Neuronal stem cell (in vitro differentiated cells): Measurements from ENCODE around the gene RAPGEF2.

Experiments
- DNase-seq: peaks from one replicate; pipeline ENCODE4 v3.0.0-alpha.2; 2013; ENCODE audit warnings: low spot score
- H2AFZ ChIP-seq: one replicate; pipeline ENCODE4 v1.6.1; 2013; ENCODE audit warnings: mild to moderate bottlenecking, low read length, inconsistent platforms
- H2AK5ac ChIP-seq: 2 replicates; pipeline ENCODE4 v1.6.1; 2013; ENCODE audit warnings: low read depth, mild to moderate bottlenecking, inconsistent platforms, low read length, moderate library complexity, mixed read lengths
- H2BK120ac ChIP-seq: 2 replicates; pipeline ENCODE4 v1.6.1; 2013; ENCODE audit warnings: low read depth, mild to moderate bottlenecking, inconsistent platforms, low read length, moderate library complexity, mixed read lengths
- H2BK12ac ChIP-seq: one replicate; pipeline ENCODE4 v1.6.1; 2013; ENCODE audit warnings: low read length, inconsistent platforms
- H2BK15ac ChIP-seq: 2 replicates; pipeline ENCODE4 v1.6.1; 2013; ENCODE audit warnings: mild to moderate bottlenecking, low read length, inconsistent platforms, mixed read lengths
- H2BK5ac ChIP-seq: one replicate; pipeline ENCODE4 v1.6.1; 2013; ENCODE audit warnings: inconsistent platforms, mild to moderate bottlenecking, low read length, moderate library complexity
- H3K14ac ChIP-seq: one replicate; pipeline ENCODE4 v1.6.1; 2013; ENCODE audit warnings: low read length, inconsistent platforms
- H3K18ac ChIP-seq: 2 replicates; pipeline ENCODE4 v1.6.1; 2013; ENCODE audit warnings: low read length, inconsistent platforms
- H3K23ac ChIP-seq: 2 replicates; pipeline ENCODE4 v1.6.1; 2013; ENCODE audit warnings: low read depth, mild to moderate bottlenecking, mixed read lengths, low read length, inconsistent platforms; ENCODE audit not compliant: poor library complexity
- H3K27ac ChIP-seq: replicated peaks from 3 replicates; pipeline ENCODE4 v1.5.1; 2013; ENCODE audit warnings: low read length, inconsistent platforms
- H3K27me3 ChIP-seq, 3 experiments: 2 replicates each; pipeline ENCODE4 v1.6.1; 2013; ENCODE audit warnings: low read length in 3 of 3, mild to moderate bottlenecking in 2 of 3, inconsistent platforms in 1 of 3, low read depth in 1 of 3, mixed read lengths in 1 of 3, moderate library complexity in 1 of 3; ENCODE audit not compliant: control insufficient read depth in 3 of 3, insufficient read depth in 3 of 3
- H3K36me3 ChIP-seq, 2 donors: replicated peaks in 1 of 2; 2 replicates each; pipeline ENCODE4 v1.6.1; 2013; ENCODE audit warnings: low read length in 2 of 2; ENCODE audit not compliant: control insufficient read depth in 2 of 2, insufficient read depth in 2 of 2
- H3K4ac ChIP-seq: 2 replicates; pipeline ENCODE4 v1.6.1; 2013; ENCODE audit warnings: inconsistent platforms, mild to moderate bottlenecking, low read length, moderate library complexity
- H3K4me1 ChIP-seq, 2 donors: 1 replicate in 1 of 2; 2 replicates in 1 of 2; pipeline ENCODE4 v1.6.1; 2013; ENCODE audit warnings: low read length in 2 of 2, low read depth in 1 of 2; ENCODE audit not compliant: control insufficient read depth in 2 of 2, insufficient read depth in 1 of 2
- H3K4me2 ChIP-seq: one replicate; pipeline ENCODE4 v1.6.1; 2013; ENCODE audit warnings: mild to moderate bottlenecking, low read length, inconsistent platforms; ENCODE audit not compliant: insufficient read depth, poor library complexity, severe bottlenecking
- H3K4me3 ChIP-seq, 2 donors: 2 replicates each; pipeline ENCODE4 v1.5.1; 2013; ENCODE audit warnings: low read length in 2 of 2, mild to moderate bottlenecking in 2 of 2, inconsistent platforms in 1 of 2, moderate library complexity in 1 of 2
- H3K79me1 ChIP-seq: one replicate; pipeline ENCODE4 v1.6.1; 2013; ENCODE audit warnings: low read depth, mild to moderate bottlenecking, inconsistent platforms, low read length, moderate library complexity
- H3K9ac ChIP-seq: one replicate; pipeline ENCODE4 v1.6.1; 2013; ENCODE audit warnings: mild to moderate bottlenecking, low read depth, low read length, inconsistent platforms; ENCODE audit not compliant: poor library complexity
- H3K9me3 ChIP-seq, 2 donors: replicated peaks in 1 of 2; 2 replicates each; pipeline versions ENCODE3 to v1.6.1; 2013; ENCODE audit warnings: low read length in 2 of 2, mild to moderate bottlenecking in 2 of 2, inconsistent platforms in 1 of 2, low read depth in 1 of 2, mixed read lengths in 1 of 2, moderate library complexity in 1 of 2; ENCODE audit not compliant: control insufficient read depth in 2 of 2, insufficient read depth in 1 of 2
- H4K8ac ChIP-seq: one replicate; pipeline ENCODE4 v1.6.1; 2013; ENCODE audit warnings: low read depth, mild to moderate bottlenecking, inconsistent platforms, low read length, moderate library complexity
- H4K91ac ChIP-seq: one replicate; pipeline ENCODE4 v1.6.1; 2013; ENCODE audit warnings: low read length, low read depth, mild to moderate bottlenecking, inconsistent platforms; ENCODE audit not compliant: poor library complexity
- WGBS, 2 donors: extraction: QIAGEN DNeasy Blood & Tissue Kit; methylation state at CpG; one replicate each; pipeline ENCODE4 v1.1.7; 2013; ENCODE audit warnings: missing lambda C conversion rate in 2 of 2, mixed read lengths in 1 of 2; ENCODE audit not compliant: insufficient read length in 2 of 2, insufficient replicate concordance in 1 of 2; ENCODE audit errors: extremely low coverage in 2 of 2; 5-methylcytosine and 5-hydroxymethylcytosine counted together

RAPGEF2 gene

GRCh38 chr4:159221280-159221679 is 118.4 kb downstream of the RAPGEF2 start:
- H3K4ac ChIP-seq, result no peak overlapping the region
- no peaks in the 10 kb centered on the region for H3K36me3 ChIP-seq
- no peak overlapping the region for H2BK5ac ChIP-seq
- H3K9me3 ChIP-seq, result peaks cover 0 to 3% of the 10 kb centered on the region in 2 donors
- H2AFZ ChIP-seq, result no peak overlapping the region
- H2AK5ac ChIP-seq, result no peak overlapping the region
- no peak overlapping the region for H3K4me3 ChIP-seq
- no peak overlapping the region for H3K14ac ChIP-seq
- H2BK12ac ChIP-seq, result no peak overlapping the region
- DNase-seq, result no peak
- H3K27ac ChIP-seq, result no peak overlapping the region
- no peak overlapping the region for H3K23ac ChIP-seq
- H2BK15ac ChIP-seq, result no peak overlapping the region
- no peak overlapping the region for H4K91ac ChIP-seq
- no peak overlapping the region for H2BK120ac ChIP-seq
- H3K9ac ChIP-seq, result no peak overlapping the region
- WGBS, 2 donors, result no CpG with 5 or more reads among the region's 3 CpGs
- no peak overlapping the region for H3K18ac ChIP-seq
- no peaks in the 10 kb centered on the region for H3K27me3 ChIP-seq
- no peak overlapping the region for H4K8ac ChIP-seq
- peaks cover 0 to 3% of the 10 kb centered on the region in 2 donors for H3K4me1 ChIP-seq
- H3K79me1 ChIP-seq, result no peaks in the 10 kb centered on the region
- no peak overlapping the region for H3K4me2 ChIP-seq

- no CpG with 5 or more reads among the region's 4 CpGs for WGBS, 2 donors
- no peaks in the 10 kb centered on the region for H3K27me3 ChIP-seq
- no peak overlapping the region for H3K14ac ChIP-seq
- H3K36me3 ChIP-seq, result no peaks in the 10 kb centered on the region
- H3K4me2 ChIP-seq, result no peak overlapping the region
- H2AFZ ChIP-seq, result no peak overlapping the region
- no peaks in the 10 kb centered on the region for H3K79me1 ChIP-seq
- no peak overlapping the region for H4K8ac ChIP-seq
- H3K18ac ChIP-seq, result no peak overlapping the region
- no peak overlapping the region for H3K23ac ChIP-seq
- no peak overlapping the region for H2BK120ac ChIP-seq
- no peak overlapping the region for H2AK5ac ChIP-seq
- no peak overlapping the region for H2BK15ac ChIP-seq
- no peak overlapping the region for H3K4ac ChIP-seq
- no peak overlapping the region for H4K91ac ChIP-seq
- peaks cover 0 to 3% of the 10 kb centered on the region in 2 donors for H3K4me1 ChIP-seq
- no peak overlapping the region for H3K4me3 ChIP-seq
- no peak overlapping the region for H3K27ac ChIP-seq
- peaks cover 0 to 3% of the 10 kb centered on the region in 2 donors for H3K9me3 ChIP-seq
- no peak overlapping the region for H3K9ac ChIP-seq
- no peak for DNase-seq
- H2BK5ac ChIP-seq, result no peak overlapping the region
- no peak overlapping the region for H2BK12ac ChIP-seq
Observed at GRCh38 chr4:159222043-159222552, 119.2 kb downstream of the RAPGEF2 start.

DNA sequence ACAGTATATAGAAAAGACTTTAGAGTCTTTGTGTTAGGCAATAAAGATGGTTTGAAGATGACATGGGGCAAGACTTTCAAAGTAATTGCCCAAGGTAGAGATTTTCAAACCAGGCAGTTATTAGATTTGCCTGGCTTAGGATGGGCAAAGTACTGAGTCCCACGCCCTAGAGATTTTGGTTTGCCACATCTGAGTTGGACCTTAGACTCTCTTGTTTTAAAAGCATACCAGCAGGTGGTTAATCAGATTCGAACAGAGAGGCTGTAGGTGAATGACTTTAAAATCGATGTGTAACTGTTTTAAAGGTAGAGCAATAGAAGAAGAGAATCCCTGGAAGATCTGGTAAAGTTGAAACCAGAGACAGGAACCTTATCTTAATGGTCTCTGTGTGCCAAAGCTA is 121.5 kb downstream of the RAPGEF2 start:
- H3K9me3 ChIP-seq, result peaks cover 0 to 3% of the 10 kb centered on the region in 2 donors

GRCh38 chr4:159227378-159227777 is 124.5 kb downstream of the RAPGEF2 start:
- Histone ChIP-seq H2AK5ac (no peak overlapping the region), H3K36me3 (no peaks in the 10 kb centered on the region), H3K18ac (no peak overlapping the region), H3K4ac (no peak overlapping the region), H3K14ac (no peak overlapping the region), H3K27me3 (no peaks in the 10 kb centered on the region), H2BK5ac (no peak overlapping the region), H3K79me1 (no peaks in the 10 kb centered on the region), H2BK15ac (no peak overlapping the region), H3K4me1 (peaks cover 8 to 26% of the 10 kb centered on the region in 2 donors), H3K4me3 (no peak overlapping the region), H2BK12ac (no peak overlapping the region), H4K8ac (no peak overlapping the region), H3K4me2 (no peak overlapping the region), H4K91ac (no peak overlapping the region), H2BK120ac (no peak overlapping the region), H3K9ac (no peak overlapping the region), H2AFZ (no peak overlapping the region), H3K27ac (peak overlapping the region; percentile 14), H3K9me3 (peaks cover 0 to 3% of the 10 kb centered on the region in 2 donors), H3K23ac (no peak overlapping the region)
- DNase-seq, result no peak
- no CpG with 5 or more reads among the region's 3 CpGs for WGBS, 2 donors

More for the DNA sequence above, 121.5 kb downstream of the RAPGEF2 start:
- H2BK12ac ChIP-seq, result no peak overlapping the region
- no peak overlapping the region for H2BK5ac ChIP-seq
- H3K14ac ChIP-seq, result no peak overlapping the region
- no peak for DNase-seq
- no peak overlapping the region for H3K9ac ChIP-seq
- no peaks in the 10 kb centered on the region for H3K27me3 ChIP-seq
- no peak overlapping the region for H2AK5ac ChIP-seq
- H2AFZ ChIP-seq, result no peak overlapping the region
- H3K36me3 ChIP-seq, result no peaks in the 10 kb centered on the region
- no peak overlapping the region for H4K8ac ChIP-seq
- H3K18ac ChIP-seq, result no peak overlapping the region
- H3K4me2 ChIP-seq, result no peak overlapping the region
- no peak overlapping the region for H3K4ac ChIP-seq
- H3K27ac ChIP-seq, result no peak overlapping the region
- H4K91ac ChIP-seq, result no peak overlapping the region
- peaks cover 8 to 22% of the 10 kb centered on the region in 2 donors for H3K4me1 ChIP-seq
- H2BK120ac ChIP-seq, result no peak overlapping the region
- no CpG with 5 or more reads among the region's 3 CpGs for WGBS, 2 donors
- no peak overlapping the region for H2BK15ac ChIP-seq
- no peak overlapping the region for H3K4me3 ChIP-seq
- no peak overlapping the region for H3K23ac ChIP-seq
- H3K79me1 ChIP-seq, result no peaks in the 10 kb centered on the region
